Measurements from ENCODE around the gene PLA2G15.

The PLA2G15 gene

GRCh38 chr16:68253721-68254120 lies 8.5 kb downstream of the PLA2G15 start:
- DNase-seq (ENCODE audit: low spot score), result no peak

DNA sequence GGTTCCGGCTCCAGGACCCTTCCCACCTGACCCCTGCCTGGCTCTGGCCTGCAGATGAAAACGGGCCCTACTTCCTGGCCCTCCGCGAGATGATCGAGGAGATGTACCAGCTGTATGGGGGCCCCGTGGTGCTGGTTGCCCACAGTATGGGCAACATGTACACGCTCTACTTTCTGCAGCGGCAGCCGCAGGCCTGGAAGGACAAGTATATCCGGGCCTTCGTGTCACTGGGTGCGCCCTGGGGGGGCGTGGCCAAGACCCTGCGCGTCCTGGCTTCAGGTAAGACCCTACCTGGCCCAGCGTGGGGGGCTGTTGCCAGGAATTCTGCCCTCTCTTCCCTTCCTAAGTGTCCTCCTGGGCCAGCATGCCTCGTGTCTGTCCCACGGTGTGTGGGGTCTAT lies 10.5 kb downstream of the PLA2G15 start:
- no peak for DNase-seq (ENCODE audit: low spot score)

DNA sequence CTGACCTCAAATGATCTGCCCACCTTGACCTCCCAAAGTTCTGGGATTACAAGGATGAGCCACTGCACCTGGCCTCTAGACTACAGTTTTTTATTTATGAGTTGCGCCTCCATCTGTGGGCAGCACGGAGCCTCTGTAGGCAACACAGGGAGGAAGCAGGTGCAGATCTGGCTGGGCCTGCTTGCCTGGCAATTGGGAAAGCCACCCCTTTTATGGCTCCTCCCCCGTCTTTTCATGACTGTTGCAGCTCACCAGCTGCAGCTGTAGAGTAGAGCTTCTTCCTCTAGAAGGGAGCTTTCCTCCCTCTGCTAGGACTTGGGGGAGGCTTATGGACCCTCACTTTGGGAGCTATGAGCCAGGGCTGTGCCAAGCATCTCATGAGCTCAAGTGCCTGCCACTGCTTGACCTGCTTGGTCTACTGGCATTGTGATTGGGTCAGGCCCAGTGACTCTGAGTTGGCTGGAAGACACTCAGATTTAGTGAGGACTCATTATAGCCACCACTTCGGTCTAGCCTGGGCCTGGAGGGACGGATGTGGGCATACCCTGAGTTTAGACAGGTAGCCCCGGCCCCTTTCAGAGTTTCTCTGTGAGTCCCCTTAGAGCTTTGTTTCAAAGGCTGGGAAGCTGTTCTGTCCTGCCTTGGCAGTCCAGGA lies 12.2 kb downstream of the PLA2G15 start:
- DNase-seq (ENCODE audit: low spot score), result peak; percentile 50

- DNase-seq (ENCODE audit: low spot score), result peak; percentile 76
These were observed 13.0 kb downstream of the PLA2G15 start for GRCh38 chr16:68257906-68258800.

- DNase-seq (ENCODE audit: low spot score), result no peak
These were observed 14.0 kb downstream of the PLA2G15 start for GRCh38 chr16:68259007-68259825.

GRCh38 chr16:68263559-68264127 lies 18.5 kb downstream of the PLA2G15 start:
- DNase-seq (ENCODE audit: low spot score), result no peak

- peak; percentile 86 for DNase-seq (ENCODE audit: low spot score)
These were observed 19.2 kb downstream of the PLA2G15 start, which contains the start of gene SLC7A6 for GRCh38 chr16:68264128-68265077. SLC7A6 (plus strand) TSS chr16:68264526; CDS start chr16:68274727, 10,201 bp downstream.

DNA sequence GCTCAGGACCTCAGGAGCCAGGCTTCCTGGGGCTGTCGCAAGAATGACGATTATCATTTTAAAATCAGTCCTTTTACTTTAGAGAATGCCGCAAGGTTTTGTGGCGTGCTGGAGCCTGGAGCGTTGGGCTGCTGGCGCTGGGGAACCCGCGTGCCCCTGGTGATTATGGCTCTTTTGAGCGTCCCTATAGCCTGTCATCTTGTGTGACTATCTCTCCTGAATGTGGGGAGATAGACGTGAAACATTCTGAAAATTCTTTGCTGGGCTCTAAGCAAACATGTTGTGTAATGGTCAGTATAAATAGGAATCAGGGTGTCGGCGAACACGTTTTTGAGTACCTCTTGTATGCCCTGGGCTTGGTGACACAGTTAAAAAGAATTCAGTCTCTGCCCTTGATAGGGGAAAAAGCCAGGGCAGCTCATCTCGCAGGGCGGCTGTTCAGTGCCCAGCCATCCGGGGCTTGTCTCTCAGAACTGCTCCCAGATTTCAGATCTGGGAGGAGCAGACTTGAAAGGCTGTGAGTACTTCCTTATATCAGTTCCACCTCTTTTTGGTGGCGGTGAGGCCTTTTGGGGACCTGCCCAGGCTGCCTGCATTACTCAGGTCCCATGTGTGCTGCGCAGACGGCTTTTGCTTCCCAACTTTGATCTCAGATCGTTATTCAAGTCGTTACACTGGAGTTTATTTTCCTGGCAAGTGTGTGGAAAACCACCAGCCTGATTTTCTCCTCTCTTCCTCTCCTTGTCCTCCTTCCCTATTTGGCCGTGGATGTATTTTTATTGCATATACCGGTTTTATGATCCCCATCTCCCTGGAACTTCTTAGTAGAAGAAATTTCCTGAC lies 20.1 kb downstream of the PLA2G15 start:
- peak; percentile 93 for DNase-seq (ENCODE audit: low spot score)

- DNase-seq (ENCODE audit: low spot score), result no peak
These were observed 22.6 kb downstream of the PLA2G15 start for GRCh38 chr16:68267612-68268405.

DNA sequence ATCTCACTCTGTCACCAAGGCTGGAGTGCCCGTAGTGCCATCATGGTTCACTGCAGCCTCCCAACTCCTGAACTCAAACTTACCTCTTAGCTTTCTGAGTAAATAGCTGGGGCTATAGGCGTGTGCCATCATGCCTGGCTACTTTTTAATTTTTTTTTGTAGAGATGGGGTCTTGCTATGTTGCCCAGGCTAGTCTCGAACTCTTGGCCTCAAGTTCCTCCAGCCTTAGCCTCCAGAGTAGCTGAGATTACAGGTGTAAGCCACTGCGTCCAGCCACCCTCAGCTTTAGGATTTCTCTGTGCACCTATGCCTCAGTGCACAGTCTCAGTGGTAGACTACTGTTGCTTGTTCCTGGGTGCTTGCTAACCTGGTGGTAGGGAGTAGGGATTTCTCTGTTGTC lies 24.6 kb downstream of the PLA2G15 start:
- no peak for DNase-seq (ENCODE audit: low spot score)

DNA sequence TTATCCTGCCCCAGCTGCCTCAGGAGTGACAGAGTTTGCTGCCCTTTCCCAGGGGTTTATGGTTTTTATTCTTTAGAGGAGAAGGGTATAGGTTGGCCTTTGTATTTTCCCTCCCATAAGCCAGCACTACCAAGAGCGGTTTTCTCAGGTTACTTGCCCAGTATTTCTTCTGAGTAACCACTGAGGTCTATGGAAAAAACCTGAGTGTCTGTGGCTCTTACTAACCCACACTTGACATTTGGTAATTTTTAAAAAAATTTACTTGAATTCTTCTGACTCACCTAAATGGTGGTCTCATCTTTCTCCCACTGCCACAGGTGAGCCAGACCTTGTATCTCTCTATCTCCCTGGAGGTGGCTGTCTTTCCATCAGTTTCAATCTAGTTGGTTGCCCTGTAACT lies 25.2 kb downstream of the PLA2G15 start:
- DNase-seq (ENCODE audit: low spot score), result no peak

GRCh38 chr16:68272507-68273209 lies 27.5 kb downstream of the PLA2G15 start:
- DNase-seq (ENCODE audit: low spot score), result no peak

- no peak for DNase-seq (ENCODE audit: low spot score)
These were observed 28.3 kb downstream of the PLA2G15 start for GRCh38 chr16:68273459-68273858.

DNA sequence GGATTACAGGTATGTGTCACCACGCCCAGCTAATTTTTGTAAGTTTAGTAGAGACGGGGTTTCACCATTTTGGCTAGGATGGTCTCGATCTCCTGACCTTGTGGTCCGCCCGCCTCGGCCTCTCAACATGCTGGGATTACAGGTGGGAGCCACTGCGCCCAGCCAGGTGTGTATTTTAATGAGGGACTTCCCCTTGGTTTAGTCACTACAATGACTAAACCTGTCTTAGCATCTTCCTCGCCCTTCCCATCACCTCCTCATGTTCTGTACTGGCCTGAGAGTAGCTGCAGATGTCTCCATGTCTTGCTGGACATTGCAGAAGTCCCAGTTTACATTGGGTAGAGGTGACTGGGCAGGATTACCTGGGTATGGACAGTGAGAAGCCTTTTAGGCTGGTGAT lies 28.7 kb downstream of the PLA2G15 start:
- no peak for DNase-seq (ENCODE audit: low spot score)

- no peak for DNase-seq (ENCODE audit: low spot score)
These were observed 29.3 kb downstream of the PLA2G15 start for GRCh38 chr16:68274441-68274840.

DNA sequence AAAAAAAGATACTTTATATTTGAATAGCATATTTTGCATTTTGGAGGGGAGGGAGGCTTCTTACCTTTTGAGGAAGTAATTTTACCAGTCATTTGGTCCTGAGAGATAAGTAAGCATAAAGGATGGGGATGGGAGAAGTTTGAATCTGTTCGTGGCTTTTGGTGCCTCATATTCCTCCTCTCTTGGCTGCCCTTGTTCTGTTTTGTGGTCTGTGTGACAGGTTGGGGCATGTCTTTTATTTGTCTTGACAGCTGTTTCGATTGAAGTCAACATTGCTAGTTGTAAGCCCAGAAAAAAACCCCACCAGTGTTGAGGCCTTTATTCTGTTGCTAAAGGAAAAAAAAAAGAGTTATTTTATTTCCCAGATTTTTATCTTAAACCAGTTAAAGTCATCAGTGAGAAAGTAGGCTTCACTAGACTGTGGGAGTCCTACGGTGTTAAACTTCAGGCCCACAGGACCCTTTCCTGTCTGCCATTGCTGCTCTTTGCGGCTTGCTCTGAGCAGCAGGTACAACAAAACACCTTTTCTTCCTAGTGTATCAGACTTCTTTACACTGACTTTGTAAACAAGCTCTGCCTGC lies 30.5 kb downstream of the PLA2G15 start:
- DNase-seq (ENCODE audit: low spot score), result peak; percentile 32

DNA sequence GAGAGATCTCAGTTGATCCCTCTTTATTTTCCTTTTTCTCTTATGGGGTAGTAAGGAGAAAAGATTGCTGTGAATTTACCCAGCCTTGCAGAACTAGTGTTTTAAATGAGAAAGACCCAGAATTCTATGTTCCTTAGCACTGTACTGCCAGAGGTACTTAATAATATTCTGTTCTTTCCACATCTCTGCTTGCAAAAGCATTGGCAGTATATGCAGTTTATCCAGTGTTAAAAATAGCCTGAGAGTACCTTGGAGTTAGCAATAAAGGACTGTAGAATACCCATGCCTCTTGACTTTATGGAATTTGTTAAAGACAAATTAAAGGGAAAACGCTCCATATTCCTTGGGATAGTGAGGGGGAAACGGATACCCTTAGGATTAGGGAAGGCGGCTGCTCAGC lies 31.1 kb downstream of the PLA2G15 start:
- DNase-seq (ENCODE audit: low spot score), result no peak

All from SW480 (cell line).